ENCODE data around the gene IFIH1. TPM values are rescaled to one million over a fixed set of nuclear protein-coding genes. Genes with fewer than 3 reads are reported as not detected.

IFIH1 gene
- total RNA-seq, 1 experiment from 2014 or later, result 5.1 TPM

GRCh38 chr2:162252153-162252552 lies 66.3 kb downstream of the IFIH1 start:
- TF ChIP-seq EZH2 (IDR thresholded peaks at IDR 0.05; ENCODE audit: borderline replicate concordance, low read depth, low read length, poor library complexity, severe bottlenecking), result no peak
- TF ChIP-seq, protein P1, sequence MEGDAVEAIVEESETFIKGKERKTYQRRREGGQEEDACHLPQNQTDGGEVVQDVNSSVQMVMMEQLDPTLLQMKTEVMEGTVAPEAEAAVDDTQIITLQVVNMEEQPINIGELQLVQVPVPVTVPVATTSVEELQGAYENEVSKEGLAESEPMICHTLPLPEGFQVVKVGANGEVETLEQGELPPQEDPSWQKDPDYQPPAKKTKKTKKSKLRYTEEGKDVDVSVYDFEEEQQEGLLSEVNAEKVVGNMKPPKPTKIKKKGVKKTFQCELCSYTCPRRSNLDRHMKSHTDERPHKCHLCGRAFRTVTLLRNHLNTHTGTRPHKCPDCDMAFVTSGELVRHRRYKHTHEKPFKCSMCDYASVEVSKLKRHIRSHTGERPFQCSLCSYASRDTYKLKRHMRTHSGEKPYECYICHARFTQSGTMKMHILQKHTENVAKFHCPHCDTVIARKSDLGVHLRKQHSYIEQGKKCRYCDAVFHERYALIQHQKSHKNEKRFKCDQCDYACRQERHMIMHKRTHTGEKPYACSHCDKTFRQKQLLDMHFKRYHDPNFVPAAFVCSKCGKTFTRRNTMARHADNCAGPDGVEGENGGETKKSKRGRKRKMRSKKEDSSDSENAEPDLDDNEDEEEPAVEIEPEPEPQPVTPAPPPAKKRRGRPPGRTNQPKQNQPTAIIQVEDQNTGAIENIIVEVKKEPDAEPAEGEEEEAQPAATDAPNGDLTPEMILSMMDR (conservative IDR thresholded peaks at IDR 0.05; ENCODE audit: low read depth, low read length), result no peak
- intact Hi-C loops (cut with micrococcal nuclease; ENCODE audit: unreplicated experiment), result no loop called here
- no peaks in the 10 kb centered on the region for H3K27me3 ChIP-seq (replicated peaks; ENCODE audit: insufficient read depth, low read depth, low read length, poor library complexity)
- H3K36me3 ChIP-seq (ENCODE audit: insufficient read depth, low read length, poor library complexity, severe bottlenecking), result no peaks in the 10 kb centered on the region
- no TSS peak for BruUV-seq (replicated peaks)
- ChIA-PET POLR2A (ENCODE audit: low non-redundant PET) (interaction anchor here (0.7 kb wide), 1 partner anchor 65 kb away, joined by 3 read pairs; no protein-coding TSS in a partner anchor), CTCF (no interaction called here)
- H3K4me1 ChIP-seq (ENCODE audit: insufficient read depth, low read length, poor library complexity, severe bottlenecking), result no peaks in the 10 kb centered on the region
- H3K27ac ChIP-seq (ENCODE audit: low read depth, low read length, poor library complexity, severe bottlenecking), result no peak overlapping the region
- no peak overlapping the region for H3K4me3 ChIP-seq (ENCODE audit: low read depth, low read length, poor library complexity, severe bottlenecking)
- DNase-seq (ENCODE audit: low spot score), result no peak
- H3K9me3 ChIP-seq (ENCODE audit: low read depth, low read length, poor library complexity, severe bottlenecking), result peaks cover 2% of the 10 kb centered on the region

- Histone ChIP-seq H3K27me3 (replicated peaks; ENCODE audit: insufficient read depth, low read depth, low read length, poor library complexity) (no peaks in the 10 kb centered on the region), H3K36me3 (ENCODE audit: insufficient read depth, low read length, poor library complexity, severe bottlenecking) (no peaks in the 10 kb centered on the region), H3K27ac (ENCODE audit: low read depth, low read length, poor library complexity, severe bottlenecking) (no peak overlapping the region), H3K9me3 (ENCODE audit: low read depth, low read length, poor library complexity, severe bottlenecking) (peaks cover 2% of the 10 kb centered on the region), H3K4me1 (ENCODE audit: insufficient read depth, low read length, poor library complexity, severe bottlenecking) (peaks cover 23% of the 10 kb centered on the region), H3K4me3 (ENCODE audit: low read depth, low read length, poor library complexity, severe bottlenecking) (no peak overlapping the region)
- POLR2A ChIA-PET (ENCODE audit: low non-redundant PET), result no interaction called here
- CTCF ChIA-PET, result no interaction called here
- no peak for DNase-seq (ENCODE audit: low spot score)
- no peak for TF ChIP-seq EZH2 (IDR thresholded peaks at IDR 0.05; ENCODE audit: borderline replicate concordance, low read depth, low read length, poor library complexity, severe bottlenecking)
- TF ChIP-seq, protein P1 (conservative IDR thresholded peaks at IDR 0.05; ENCODE audit: low read depth, low read length), result no peak
- intact Hi-C loops (cut with micrococcal nuclease; ENCODE audit: unreplicated experiment), result no loop called here
- BruUV-seq (replicated peaks), result no TSS peak
Measured at GRCh38 chr2:162245781-162246180, 72.7 kb downstream of the IFIH1 start.

GRCh38 chr2:162245061-162245460 lies 73.4 kb downstream of the IFIH1 start:
- Histone ChIP-seq H3K27me3 (replicated peaks; ENCODE audit: insufficient read depth, low read depth, low read length, poor library complexity) (no peaks in the 10 kb centered on the region), H3K36me3 (ENCODE audit: insufficient read depth, low read length, poor library complexity, severe bottlenecking) (no peaks in the 10 kb centered on the region), H3K27ac (ENCODE audit: low read depth, low read length, poor library complexity, severe bottlenecking) (no peak overlapping the region), H3K4me1 (ENCODE audit: insufficient read depth, low read length, poor library complexity, severe bottlenecking) (peaks cover 23% of the 10 kb centered on the region), H3K9me3 (ENCODE audit: low read depth, low read length, poor library complexity, severe bottlenecking) (no peaks in the 10 kb centered on the region), H3K4me3 (ENCODE audit: low read depth, low read length, poor library complexity, severe bottlenecking) (no peak overlapping the region)
- CTCF ChIA-PET, result no interaction called here
- no TSS peak for BruUV-seq (replicated peaks)
- intact Hi-C loops (cut with micrococcal nuclease; ENCODE audit: unreplicated experiment), result no loop called here
- POLR2A ChIA-PET (ENCODE audit: low non-redundant PET), result no interaction called here
- DNase-seq (ENCODE audit: low spot score), result no peak
- TF ChIP-seq, protein P1 (conservative IDR thresholded peaks at IDR 0.05; ENCODE audit: low read depth, low read length), result no peak
- no peak for TF ChIP-seq EZH2 (IDR thresholded peaks at IDR 0.05; ENCODE audit: borderline replicate concordance, low read depth, low read length, poor library complexity, severe bottlenecking)

Data from A673 (cell line).